C4-2B (cell line): ENCODE results near the gene GPR137.

ENCODE experiments used
- ZFX ChIP-seq: fragments of 450-650 bp; IDR thresholded peaks from 2 replicates; pipeline ENCODE4 v1.6.1; 2017
- TF ChIP-seq, protein P1 (sequence below): fragments of 450-650 bp; conservative IDR thresholded peaks from 2 replicates; pipeline ENCODE4 v1.5.1; 2017; ENCODE audit warnings: mild to moderate bottlenecking

DNA sequence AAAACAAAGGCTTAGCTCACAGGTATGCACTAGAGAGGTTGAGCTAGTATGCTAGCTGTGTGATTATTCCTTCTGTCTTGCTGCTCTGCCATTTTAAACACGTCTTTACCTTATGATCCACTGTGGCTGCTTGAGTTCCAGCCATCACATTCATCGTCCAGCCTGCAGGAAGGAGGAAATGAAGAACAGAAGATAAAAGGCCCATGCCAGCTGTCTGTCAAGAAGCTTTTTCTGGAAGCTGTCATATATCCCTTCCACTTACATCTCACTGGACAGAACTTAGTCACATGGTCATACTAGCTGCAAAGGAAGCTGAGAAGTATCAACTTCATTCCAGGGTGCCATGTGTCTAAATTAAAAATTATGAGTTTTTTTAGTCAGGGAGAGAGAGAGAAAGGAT is 41.7 kb downstream of the GPR137 start:
- TF ChIP-seq, protein P1, sequence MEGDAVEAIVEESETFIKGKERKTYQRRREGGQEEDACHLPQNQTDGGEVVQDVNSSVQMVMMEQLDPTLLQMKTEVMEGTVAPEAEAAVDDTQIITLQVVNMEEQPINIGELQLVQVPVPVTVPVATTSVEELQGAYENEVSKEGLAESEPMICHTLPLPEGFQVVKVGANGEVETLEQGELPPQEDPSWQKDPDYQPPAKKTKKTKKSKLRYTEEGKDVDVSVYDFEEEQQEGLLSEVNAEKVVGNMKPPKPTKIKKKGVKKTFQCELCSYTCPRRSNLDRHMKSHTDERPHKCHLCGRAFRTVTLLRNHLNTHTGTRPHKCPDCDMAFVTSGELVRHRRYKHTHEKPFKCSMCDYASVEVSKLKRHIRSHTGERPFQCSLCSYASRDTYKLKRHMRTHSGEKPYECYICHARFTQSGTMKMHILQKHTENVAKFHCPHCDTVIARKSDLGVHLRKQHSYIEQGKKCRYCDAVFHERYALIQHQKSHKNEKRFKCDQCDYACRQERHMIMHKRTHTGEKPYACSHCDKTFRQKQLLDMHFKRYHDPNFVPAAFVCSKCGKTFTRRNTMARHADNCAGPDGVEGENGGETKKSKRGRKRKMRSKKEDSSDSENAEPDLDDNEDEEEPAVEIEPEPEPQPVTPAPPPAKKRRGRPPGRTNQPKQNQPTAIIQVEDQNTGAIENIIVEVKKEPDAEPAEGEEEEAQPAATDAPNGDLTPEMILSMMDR, result no peak
- no peak for TF ChIP-seq ZFX
